CD4-positive, alpha-beta T cell treated with Interleukin-21 for 1 hour (primary cell): Measurements from ENCODE around the gene RHOJ.
"Not testable (repeated sequence)": the region's sequence is repeated elsewhere in the genome, so short reads cannot be mapped to it uniquely, and the experiment has no call there.

Source experiments
- DNase-seq: peaks from one replicate; pipeline ENCODE4 v3.0.0-alpha.2; 2020

RHOJ gene

DNA sequence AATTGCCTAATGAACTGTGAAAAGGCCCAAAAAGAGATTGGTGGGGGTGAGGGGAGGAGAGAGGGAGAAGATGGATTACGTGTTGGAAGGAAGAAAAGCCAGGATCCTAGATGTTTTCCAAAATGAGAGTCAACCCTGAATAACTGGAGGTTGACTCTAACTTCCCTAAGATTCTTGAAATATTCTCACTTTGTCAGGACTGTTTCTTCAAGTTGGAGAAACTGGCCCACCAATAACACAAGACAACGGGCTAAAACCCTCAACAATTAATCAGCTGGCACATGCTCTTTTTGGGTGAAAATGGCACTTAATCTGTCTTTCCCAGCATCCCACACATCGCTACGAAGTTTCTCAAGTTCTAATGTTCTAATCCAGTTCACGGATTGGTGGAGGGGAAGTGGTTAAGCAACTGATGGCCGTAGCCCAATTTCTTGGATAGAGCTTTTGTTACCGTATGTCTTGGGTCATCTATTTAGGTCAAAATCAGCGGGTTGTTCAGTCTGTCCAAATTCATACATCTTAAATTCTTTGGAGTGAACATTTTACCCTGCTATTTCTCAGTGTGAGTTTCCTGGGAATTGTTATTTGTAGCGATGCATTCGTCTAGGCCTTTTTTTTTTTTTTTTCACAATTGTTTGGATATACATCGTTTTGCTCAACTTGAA, 65.5 kb downstream of the RHOJ start:
- no peak for DNase-seq

DNA sequence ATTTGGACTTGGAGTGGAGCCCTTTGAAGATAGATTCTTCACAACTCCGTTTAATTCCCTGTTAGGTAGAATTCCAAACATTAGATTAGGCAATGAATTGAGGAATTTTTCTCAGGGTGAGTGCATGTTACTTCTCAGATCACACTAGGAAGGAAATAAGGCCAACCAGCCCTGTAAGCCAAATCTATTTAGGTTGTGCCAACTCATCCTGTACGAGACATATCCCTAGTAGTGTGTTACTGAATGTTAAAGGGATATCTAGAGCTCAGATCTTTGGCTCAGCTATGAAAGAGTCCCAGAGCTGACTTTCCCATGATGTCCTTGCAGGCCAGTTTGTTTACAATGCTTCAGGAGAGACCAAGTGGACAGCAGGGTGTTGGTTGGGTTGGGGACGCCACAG, 68.9 kb downstream of the RHOJ start:
- no peak for DNase-seq

DNA sequence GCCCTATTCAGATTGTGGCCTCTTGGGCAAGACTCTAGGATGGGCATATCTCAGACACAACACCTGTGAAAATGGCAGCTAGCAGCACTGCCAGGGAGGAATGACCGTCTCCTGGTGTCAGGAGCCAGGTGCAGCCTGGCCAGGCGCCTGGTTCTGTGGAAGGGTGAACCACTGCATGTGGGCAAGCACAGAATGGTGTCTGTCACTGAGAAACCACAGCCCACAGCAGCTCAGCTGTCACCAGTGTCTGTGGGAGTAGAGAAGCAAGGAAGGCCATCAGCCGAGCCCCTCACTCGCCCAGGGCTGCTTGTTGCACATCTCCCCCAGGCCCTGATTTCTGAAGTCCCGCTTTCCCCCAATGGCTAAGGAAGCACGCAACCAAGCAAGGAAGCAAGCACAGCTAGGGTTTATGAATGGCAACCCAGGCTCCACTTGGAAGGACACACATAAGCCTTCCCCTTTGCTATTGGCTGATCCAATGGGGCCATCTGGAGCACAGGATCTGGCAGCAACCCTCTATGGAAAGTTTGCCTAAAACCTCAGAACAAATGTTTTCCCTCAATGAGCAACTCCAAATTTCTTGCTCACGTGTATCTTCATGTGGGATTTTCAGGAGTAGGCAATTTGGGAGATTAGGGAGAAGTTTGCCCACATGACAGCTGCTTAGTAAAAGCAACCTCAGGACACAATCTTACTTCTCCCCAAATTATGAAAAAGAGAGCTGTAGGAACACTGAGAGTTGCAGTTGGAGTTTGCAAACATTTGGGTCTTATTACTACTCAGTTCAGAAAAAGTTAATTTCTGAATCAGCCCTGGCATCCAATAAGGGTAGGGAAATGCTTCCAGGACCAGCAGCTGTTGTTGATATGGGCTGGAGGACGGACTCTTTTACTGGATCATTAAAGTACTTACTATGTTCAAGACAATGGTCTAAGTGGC, 69.7 kb downstream of the RHOJ start:
- DNase-seq, result no peak

DNA sequence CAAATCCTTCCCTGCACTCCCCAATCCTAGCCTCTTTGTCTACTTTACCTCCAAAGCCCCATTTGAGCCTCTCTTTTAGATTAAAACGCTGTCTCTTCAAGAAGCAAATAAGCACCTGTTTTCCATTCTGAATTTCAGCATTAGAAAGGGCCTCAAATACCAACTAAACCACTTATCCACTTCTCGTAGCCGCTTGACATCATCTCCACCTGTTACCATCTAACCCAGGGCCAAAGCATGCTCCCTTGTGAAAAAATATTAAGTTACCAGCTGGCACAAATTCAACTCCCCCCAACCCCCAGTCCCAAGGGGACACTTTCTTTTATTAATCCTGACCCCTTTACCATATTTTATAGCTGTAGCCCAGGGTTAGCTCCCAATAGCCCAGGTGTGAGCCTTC, 71.4 kb downstream of the RHOJ start:
- DNase-seq, result no peak

DNA sequence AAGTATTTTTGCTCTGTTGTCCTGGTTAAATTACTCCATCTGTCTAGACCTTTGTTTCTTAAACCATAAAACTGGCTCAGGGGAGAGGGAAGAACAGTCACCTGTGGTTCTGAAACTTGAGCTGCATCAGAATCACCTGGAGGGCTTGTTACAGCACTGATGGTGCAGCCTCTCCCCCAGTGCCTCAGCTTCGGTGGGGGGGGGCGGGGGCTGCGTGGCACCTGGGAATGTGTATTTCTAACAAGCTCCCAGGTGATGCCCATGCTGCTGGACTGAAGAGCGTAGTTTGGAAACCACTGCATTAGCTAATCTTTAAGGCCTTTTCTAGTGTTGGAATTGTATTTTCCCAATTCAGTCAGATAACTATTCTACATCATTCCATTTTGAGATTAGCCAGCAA, 71.8 kb downstream of the RHOJ start:
- no peak for DNase-seq

DNA sequence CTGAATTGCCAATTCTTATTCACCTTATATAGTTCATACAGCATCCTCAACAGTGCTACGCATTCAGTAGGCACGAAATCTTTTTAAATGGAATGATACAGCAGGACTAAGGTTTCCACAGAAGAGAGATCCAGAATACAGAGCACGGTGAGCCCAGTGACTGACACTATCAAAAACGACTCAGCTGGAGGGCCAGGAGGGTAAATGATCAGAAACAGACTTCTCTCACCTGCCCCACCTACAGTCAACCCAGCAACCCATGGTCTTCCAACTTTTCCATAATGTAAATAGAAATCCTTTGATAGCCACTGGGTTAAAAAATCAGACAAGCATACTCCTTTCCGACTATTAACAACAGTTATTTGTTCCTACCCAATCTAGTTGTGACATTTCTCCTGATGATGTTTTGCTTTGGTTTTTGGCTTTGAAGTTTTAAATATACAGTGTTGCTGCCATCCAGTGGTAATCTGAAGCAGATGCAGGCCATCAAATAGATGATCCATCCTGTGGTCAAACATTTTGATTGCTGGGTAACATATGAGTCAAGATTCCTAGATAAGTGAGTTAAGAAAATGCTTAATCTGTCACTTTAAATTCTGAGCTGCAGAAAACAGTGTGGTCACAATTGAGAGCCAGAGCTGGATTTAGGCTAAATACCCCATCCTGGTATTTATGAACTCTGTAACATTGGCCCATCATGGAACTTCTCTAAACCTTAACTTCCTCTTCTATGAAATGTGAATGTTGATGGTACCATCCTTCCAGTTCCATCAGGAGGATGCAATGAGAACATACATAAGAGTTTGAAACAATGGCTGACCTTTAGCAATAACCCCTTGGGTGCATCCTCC, 72.5 kb downstream of the RHOJ start:
- DNase-seq, result peak; percentile 24

DNA sequence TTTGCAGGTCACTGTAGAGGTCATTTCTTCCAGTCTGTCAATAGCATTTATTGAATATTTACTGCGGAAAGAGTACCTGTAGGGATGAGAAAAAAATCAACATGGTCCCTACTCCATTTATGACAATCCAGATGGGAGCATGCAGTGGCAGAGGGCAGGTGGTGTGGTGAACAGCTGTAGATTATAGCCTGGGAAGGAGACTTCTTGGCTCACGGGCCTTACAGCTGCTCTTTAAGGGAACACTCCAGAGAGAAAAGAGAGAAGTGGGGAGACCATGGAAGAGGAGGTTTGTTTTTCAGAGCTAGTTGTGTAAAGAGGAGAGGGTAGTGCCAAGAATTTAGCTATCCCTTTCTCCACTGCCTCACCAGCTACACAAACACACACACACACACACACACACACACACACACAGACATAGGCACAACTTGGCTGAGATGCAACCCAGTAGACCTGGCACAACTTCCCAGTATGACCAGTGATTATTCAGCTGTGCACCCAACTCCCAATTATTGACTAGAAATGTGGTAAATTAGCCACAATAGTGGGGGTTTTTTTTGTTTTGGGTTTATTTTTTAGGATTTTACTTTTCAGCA, 73.4 kb downstream of the RHOJ start:
- no peak for DNase-seq

DNA sequence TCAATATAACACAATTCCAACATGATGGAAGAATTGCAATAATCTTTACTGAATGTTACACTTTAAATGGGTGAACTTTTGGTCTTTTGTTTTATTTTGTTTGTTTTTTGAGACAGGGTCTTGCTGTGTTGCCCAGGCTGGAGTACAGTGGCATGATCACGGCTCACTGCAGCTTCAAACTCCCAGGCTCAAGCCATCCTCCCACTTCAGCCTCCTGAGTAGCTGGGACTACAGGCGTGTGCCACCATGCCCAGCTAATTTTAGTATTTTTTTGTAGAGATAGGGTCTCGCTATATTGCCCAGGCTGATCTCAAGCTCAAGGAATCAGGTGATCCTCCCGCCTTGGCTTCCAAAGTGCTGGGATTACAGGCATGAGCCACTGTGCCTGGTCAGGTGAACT, 75.7 kb downstream of the RHOJ start:
- DNase-seq, result not testable (repeated sequence)

DNA sequence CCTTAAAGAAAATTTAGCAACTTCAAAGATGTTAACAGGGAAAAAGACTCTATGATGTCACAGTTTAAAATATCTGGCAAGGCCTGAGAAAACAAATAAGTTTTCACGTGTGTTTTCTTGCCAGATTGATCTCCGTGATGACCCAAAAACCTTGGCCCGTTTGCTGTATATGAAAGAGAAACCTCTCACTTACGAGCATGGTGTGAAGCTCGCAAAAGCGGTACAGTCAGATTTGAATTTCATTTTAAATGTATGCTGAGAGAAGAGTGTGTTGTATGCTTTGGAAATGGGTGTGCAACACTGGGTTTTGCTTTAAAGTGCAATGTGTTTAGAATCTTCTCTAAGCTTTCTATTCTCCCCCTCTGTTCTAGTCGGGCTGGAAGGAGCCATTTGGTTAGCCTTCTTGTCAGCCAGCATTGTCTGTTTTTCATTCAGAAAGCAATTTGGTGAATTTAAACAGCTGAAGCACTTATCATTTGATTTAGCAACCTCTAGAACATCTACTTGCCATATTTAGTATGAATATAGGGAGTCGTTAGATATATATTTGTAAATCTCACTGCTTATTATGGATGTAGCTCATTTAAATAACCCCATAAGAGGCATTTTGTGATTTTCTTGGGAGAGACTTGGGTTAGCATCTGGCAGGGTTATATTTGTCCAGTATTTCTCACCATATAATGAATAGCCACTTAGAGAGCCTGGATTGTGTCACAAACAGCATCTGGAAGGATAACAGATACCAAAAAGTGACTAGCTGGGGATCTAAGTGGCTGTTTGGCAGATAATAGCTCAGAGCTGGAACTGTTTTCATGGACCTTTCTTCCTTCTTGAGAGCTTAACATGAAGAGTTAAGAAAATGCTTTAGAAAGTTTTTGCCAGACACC, 79.0 kb downstream of the RHOJ start:
- DNase-seq, result no peak

DNA sequence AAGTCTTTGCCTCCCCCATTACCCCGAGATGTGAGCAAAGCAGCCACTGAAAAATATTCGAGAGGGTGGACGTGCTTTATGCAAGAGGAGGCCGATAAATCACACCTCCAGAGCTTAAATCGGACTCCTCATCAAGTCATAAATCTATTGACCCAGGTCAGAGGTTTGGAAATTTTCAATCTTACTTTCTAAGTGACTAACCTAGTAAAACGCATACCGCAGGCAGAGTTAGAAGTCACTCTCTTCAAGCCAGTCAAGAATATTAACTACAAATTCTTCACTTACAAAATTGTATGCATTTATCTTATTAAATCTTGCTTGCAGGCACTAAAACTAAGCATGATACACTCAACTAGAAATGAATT, 79.6 kb downstream of the RHOJ start:
- DNase-seq, result no peak

DNA sequence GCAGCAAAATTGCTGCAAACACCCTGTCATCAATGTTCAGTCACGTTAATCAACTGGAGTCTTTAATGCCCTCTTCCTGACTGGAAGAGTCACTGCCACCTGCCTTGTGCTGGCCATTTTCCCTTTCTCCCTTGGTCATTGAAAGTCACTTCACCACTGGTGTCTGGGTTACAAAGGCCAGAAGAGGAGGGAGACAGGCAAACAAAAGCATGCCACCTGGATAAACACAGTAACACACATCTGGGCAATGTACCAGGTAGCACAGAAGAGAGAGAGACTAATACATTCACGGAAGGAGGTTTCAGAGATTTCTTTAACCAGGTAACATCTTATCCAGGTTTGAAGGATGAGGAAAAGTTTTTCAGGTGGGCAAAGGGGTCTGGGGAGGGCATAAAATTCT, 81.8 kb downstream of the RHOJ start:
- no peak for DNase-seq

DNA sequence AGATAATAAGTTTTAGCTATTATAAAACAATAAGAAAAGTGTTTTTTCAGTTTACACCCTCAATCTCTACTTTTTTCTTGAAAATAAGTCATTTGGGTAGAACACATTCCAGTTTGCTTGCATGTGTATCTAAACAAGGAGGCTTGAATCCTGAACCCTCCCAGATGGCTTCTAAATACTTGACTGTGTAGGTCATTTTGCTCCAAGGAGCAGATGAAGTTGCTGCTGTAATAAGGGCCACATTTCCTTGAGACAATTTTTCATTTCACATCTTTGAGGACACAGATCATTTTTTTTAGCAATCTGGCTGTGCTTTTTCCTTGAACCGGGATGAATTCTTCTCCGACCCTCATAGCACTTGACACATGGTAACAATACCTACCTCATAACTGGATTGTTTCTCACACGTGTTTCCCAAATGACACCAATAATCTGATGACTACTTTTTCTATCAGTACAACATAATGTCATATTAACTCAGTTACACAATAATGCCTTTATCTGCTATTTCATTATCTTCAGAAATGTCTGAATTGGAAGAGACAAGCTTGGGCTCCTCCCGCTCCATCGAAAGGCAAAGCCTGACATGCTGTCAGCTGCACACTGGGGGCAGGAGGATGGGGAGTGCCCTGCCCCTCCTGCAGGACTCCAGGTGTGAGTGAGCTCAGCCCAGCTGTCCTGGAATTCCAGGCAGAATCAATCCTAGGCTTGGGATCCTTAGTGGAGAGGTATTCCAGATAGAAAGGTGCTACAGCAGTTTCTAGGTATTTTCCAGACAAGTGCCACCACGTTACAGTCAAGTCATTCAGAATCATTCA, 83.6 kb downstream of the RHOJ start:
- DNase-seq, result no peak

DNA sequence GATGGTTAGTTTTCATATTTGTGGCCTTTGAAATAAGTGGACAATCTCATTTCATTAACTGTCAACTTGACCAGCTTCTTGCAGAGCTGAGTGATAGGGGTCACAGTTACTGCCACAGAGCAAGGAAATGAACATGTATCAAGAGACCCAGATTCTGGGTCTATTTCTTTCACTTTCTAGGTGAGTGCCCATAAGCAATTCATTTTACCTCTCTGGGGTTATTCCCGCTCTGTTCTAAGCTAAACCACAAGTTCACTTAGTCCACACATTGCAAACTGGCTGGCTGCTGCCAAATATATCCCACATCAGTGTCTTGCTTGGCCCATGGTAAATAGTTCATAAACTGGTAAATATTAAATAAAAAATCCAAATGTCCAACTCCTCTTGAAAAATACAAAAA, 84.6 kb downstream of the RHOJ start:
- no peak for DNase-seq

DNA sequence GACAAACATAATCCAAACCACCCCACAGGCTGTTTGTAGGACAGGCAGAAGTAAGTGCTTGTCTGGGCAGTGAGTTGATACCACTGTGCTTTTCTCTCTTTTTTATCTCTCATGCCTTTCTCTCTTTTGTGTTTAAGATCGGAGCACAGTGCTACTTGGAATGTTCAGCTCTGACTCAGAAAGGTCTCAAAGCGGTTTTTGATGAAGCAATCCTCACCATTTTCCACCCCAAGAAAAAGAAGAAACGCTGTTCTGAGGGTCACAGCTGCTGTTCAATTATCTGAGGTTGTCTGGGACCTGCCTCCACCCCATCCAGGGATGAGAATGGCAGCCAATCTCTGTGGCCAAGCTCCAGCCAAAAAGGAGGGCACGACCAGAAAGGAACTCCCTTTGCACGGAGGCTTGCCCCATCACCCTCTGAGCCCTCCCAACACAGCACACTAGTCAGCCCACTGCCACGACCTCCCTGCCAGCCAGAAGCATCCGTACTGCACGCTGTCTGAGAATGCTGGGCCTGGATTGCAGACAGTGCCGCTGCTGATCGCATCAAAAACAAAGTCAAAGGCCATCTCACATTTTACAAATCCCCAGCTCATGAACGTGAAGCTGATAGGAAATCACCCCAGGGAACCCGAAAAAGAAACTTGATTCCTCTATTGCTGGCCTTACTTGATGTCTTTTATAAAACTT, 86.6 kb downstream of the RHOJ start:
- no peak for DNase-seq

DNA sequence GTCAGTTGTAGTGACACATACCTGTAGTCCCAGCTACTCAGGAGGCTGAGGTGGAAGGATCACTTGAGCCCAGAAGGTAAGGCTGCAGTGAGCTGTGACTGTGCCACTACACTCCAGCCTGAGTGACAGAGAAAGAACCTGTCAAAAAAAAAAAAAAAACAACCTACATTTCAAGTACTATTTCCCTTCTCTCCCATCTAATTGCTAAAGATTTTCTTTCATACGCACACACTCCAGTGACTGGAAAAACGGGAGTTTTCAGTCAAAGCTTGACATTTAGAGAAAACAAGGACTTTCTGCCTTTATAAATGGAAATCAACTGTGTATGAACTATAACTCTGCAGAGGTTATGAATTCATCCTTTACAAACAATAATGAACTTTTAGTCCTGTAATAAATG, 88.6 kb downstream of the RHOJ start:
- no peak for DNase-seq

DNA sequence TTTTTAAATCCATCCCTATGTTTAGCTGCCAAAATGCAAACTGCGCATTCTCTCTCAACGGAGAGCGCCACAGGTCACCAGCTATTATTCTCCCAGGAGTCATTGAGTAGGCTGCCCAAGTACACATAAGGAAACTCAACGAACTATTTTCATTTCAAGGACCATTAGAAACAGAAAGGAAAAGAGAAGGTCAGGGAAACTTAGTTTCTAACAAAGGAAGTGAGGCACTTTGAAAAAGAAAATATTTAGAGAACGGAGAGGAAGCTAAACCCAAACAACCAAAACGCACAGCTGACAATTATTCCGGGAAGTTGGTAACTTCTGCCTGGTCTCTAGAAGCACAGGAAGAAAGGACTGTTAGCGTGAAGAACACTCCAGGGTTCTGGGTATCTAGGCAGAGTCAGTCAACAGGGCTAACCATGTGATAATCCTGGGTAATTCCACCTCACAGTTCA, 91.0 kb downstream of the RHOJ start:
- DNase-seq, result peak; percentile 4

DNA sequence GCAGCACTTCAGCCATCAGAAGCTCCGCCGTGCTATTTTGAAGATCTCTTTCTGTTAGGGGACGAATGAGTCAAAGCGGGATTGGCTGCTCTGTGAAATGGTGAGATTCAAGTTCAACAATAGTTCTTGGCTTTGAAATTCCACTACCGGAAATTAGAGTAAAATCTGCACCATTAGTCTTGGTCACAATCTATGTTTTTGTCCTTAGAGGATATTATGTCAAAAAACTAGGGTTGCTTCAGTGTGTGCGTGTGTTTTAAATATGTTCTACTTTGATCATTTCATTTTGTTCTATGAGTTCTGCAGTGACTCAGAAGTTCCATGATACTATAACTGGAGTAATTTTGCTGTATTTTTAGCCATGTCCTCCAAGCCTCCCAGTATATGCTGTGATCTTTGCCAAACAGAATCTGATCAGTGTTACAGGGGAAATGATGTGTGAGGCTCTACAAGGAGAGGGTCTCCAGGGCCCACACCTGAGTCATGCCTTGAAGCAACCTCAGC, 91.9 kb downstream of the RHOJ start:
- DNase-seq, result no peak

DNA sequence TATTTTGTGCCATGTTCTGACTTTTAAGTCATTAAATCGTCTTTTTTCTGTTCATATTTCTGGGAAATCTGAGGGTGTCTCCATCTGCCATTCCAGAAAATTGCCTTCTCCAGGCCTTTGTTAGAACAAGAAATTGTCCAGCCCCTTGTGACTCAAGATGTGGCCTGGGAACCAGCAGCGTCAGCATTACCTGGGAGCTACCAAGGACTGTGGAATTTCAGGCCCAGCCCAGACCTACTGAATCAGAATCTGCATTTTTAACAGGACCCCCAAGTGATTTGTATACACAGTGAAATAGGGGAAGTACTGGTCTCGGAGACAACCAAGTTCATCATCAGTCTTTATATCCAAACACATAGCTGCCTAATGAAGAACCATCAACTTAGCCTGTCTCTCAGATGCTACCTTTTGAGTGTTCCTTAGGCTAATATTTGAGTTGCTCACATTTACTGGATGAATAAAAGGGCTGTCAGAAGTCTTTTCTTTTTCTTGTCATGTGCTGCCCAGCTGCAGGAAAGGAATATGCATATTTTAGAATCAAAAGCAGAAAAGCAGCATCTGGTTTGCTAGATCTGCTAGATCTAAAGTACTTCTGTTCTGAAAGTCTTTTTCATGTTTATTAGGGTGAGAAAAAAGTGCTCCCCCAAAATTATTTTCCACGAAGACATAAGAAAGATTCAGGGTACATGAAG, 93.3 kb downstream of the RHOJ start:
- DNase-seq, result no peak

DNA sequence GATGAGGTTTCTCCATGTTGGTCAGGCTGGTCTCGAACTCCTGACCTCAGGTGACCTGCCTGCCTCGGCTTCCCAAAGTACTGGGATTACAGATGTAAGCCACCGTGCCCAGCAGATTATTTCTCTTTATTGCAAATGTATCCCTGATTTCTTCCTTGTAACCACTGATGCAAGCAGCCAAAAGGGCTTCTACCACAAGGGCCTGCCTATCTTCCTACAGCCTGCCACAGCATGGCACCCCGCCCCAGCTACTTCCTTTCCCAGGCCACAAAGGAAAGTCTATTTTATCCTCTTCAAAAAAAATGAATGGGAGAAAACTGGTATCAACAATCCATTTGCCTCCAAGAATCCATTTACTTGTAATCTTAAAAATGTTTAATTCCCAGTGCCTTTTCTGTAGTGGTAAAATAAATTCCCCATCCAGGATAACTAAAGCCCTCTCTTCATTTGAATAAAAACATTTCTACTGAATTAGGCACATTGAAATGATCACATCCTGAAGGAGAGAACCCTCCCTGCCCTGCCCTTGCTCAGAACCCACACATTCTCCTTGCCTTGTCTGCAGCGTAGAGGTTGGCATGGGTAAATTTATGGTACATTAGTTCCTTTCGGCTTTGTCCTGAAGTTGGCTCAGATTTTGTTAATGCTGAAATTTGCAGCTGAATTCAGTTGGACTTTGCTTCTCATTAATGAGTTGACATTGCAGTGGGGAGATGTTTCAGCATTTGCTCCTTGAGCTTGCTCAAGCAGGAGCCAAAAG, 95.3 kb downstream of the RHOJ start:
- no peak for DNase-seq
